ENCODE measurements around the gene URB1.

- no peak for TF ChIP-seq TCF7L2 (IDR thresholded peaks at IDR 0.05; ENCODE audit: borderline replicate concordance, low read depth, low read length)
- TF ChIP-seq, protein P1, sequence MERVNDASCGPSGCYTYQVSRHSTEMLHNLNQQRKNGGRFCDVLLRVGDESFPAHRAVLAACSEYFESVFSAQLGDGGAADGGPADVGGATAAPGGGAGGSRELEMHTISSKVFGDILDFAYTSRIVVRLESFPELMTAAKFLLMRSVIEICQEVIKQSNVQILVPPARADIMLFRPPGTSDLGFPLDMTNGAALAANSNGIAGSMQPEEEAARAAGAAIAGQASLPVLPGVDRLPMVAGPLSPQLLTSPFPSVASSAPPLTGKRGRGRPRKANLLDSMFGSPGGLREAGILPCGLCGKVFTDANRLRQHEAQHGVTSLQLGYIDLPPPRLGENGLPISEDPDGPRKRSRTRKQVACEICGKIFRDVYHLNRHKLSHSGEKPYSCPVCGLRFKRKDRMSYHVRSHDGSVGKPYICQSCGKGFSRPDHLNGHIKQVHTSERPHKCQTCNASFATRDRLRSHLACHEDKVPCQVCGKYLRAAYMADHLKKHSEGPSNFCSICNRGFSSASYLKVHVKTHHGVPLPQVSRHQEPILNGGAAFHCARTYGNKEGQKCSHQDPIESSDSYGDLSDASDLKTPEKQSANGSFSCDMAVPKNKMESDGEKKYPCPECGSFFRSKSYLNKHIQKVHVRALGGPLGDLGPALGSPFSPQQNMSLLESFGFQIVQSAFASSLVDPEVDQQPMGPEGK (tag by site-specific recombination; IDR thresholded peaks at IDR 0.05) = no peak
- no peak for TF ChIP-seq TRIM28 (IDR thresholded peaks at IDR 0.05; ENCODE audit: borderline replicate concordance, low read length)
- no peak for TF ChIP-seq ZNF37A (tag by site-specific recombination; IDR thresholded peaks at IDR 0.05)
- TF ChIP-seq CTCF (tag by site-specific recombination; IDR thresholded peaks at IDR 0.05) = no peak
- no peak for TF ChIP-seq ZNF311 (tag by site-specific recombination; IDR thresholded peaks at IDR 0.05; ENCODE audit: borderline replicate concordance)
- TF ChIP-seq BCL11A (tag by site-specific recombination; IDR thresholded peaks at IDR 0.05; ENCODE audit: low read depth) = no peak
- no peak for TF ChIP-seq PRDM4 (tag by site-specific recombination; IDR thresholded peaks at IDR 0.05)
- TF ChIP-seq, protein P2, sequence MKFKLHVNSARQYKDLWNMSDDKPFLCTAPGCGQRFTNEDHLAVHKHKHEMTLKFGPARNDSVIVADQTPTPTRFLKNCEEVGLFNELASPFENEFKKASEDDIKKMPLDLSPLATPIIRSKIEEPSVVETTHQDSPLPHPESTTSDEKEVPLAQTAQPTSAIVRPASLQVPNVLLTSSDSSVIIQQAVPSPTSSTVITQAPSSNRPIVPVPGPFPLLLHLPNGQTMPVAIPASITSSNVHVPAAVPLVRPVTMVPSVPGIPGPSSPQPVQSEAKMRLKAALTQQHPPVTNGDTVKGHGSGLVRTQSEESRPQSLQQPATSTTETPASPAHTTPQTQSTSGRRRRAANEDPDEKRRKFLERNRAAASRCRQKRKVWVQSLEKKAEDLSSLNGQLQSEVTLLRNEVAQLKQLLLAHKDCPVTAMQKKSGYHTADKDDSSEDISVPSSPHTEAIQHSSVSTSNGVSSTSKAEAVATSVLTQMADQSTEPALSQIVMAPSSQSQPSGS (tag by site-specific recombination; IDR thresholded peaks at IDR 0.05; ENCODE audit: low read depth) = no peak
Measured at GRCh38 chr21:32300117-32300681, 92.6 kb downstream of the URB1 start.

Data from HEK293 (cell line).